Osteoblast (primary cell): ENCODE measurements around the gene TEX35. TPM values are rescaled to one million over a fixed set of nuclear protein-coding genes. Genes with fewer than 3 reads are reported as not detected.

Experiments
- DNase-seq: peaks from one replicate; pipeline ENCODE4 v3.0.0; 2011; ENCODE audit warnings: low spot score, mixed read lengths; ENCODE audit not compliant: insufficient read length; ENCODE audit errors: missing footprints
- H2AFZ ChIP-seq: 2 replicates; pipeline ENCODE4 v1.6.0; 2011; ENCODE audit warnings: mild to moderate bottlenecking, low read length
- H3K27ac ChIP-seq: 2 replicates; pipeline ENCODE4 v1.5.1; 2011; ENCODE audit warnings: mild to moderate bottlenecking, low read depth, low read length, moderate library complexity
- H3K27me3 ChIP-seq: 2 replicates; pipeline ENCODE4 v1.6.0; 2012; ENCODE audit warnings: mild to moderate bottlenecking, control low read depth, inconsistent platforms, low read length, moderate library complexity; ENCODE audit not compliant: insufficient read depth
- H3K36me3 ChIP-seq: 2 replicates; pipeline ENCODE4 v1.5.1; 2011; ENCODE audit warnings: mild to moderate bottlenecking, low read length, control low read depth, moderate library complexity; ENCODE audit not compliant: insufficient read depth
- H3K4me1 ChIP-seq: 2 replicates; pipeline ENCODE4 v1.5.1; 2011; ENCODE audit warnings: mild to moderate bottlenecking, low read length, control low read depth, moderate library complexity; ENCODE audit not compliant: insufficient read depth
- H3K4me2 ChIP-seq: 2 replicates; pipeline ENCODE4 v1.6.0; 2011; ENCODE audit warnings: mild to moderate bottlenecking, low read length; ENCODE audit not compliant: insufficient read depth
- H3K4me3 ChIP-seq: fragments of 200-600 bp; sonication (generic); 3 replicates; pipeline ENCODE4 v1.5.1; 2012; ENCODE audit warnings: mild to moderate bottlenecking, low read length, inconsistent platforms; ENCODE audit not compliant: insufficient read depth
- H3K79me2 ChIP-seq: 2 replicates; pipeline ENCODE4 v1.6.0; 2012; ENCODE audit warnings: mild to moderate bottlenecking, low read length, control low read depth, inconsistent platforms; ENCODE audit not compliant: insufficient read depth
- H3K9me3 ChIP-seq: 2 replicates; pipeline ENCODE4 v1.5.1; 2011; ENCODE audit warnings: low read depth, low read length, control low read depth
- H4K20me1 ChIP-seq: 2 replicates; pipeline ENCODE4 v1.6.0; 2012; ENCODE audit warnings: mild to moderate bottlenecking, low read length, control low read depth; ENCODE audit not compliant: insufficient read depth
- total RNA-seq: library from RNA; depleted of rRNA; stranded (reverse); fragments of >200 nt; gene quantifications from 2 replicates; pipeline ENCODE4 v1.2.3, GENCODE V29; 2012
- TF ChIP-seq, protein P1 (sequence below): IDR thresholded peaks from 2 replicates; pipeline ENCODE4 v1.5.1; 2011; ENCODE audit warnings: mild to moderate bottlenecking, low read depth, low read length, moderate library complexity; ENCODE audit errors: extremely low read depth

The TEX35 gene
- total RNA-seq, 1 donor: not detected

DNA sequence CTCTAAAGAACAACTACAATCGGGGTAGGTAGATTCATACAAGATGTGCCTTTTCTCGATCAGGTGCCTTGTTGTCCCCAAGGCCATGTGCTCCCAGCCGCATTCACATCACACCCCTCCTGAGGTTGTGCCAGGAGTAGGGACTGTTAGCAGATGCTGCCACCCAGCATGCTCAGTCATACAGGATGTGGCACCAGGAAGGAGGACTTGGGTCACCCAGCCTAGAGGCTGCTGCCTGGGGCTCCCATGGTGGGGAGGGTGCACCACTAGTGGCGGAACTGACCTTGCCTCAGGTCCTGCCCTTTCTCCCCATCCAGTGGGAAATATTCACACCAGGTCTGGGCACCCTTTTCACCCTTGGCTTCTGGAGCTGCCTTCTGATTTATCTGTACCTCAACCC, 8.3 kb downstream of the TEX35 start:
- H3K36me3 ChIP-seq: no peaks in the 10 kb centered on the region
- H4K20me1 ChIP-seq: no peaks in the 10 kb centered on the region
- H2AFZ ChIP-seq: no peak overlapping the region
- TF ChIP-seq, protein P1, sequence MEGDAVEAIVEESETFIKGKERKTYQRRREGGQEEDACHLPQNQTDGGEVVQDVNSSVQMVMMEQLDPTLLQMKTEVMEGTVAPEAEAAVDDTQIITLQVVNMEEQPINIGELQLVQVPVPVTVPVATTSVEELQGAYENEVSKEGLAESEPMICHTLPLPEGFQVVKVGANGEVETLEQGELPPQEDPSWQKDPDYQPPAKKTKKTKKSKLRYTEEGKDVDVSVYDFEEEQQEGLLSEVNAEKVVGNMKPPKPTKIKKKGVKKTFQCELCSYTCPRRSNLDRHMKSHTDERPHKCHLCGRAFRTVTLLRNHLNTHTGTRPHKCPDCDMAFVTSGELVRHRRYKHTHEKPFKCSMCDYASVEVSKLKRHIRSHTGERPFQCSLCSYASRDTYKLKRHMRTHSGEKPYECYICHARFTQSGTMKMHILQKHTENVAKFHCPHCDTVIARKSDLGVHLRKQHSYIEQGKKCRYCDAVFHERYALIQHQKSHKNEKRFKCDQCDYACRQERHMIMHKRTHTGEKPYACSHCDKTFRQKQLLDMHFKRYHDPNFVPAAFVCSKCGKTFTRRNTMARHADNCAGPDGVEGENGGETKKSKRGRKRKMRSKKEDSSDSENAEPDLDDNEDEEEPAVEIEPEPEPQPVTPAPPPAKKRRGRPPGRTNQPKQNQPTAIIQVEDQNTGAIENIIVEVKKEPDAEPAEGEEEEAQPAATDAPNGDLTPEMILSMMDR: no peak
- no peaks in the 10 kb centered on the region for H3K27me3 ChIP-seq
- H3K79me2 ChIP-seq: no peaks in the 10 kb centered on the region
- no peak overlapping the region for H3K4me3 ChIP-seq
- H3K4me2 ChIP-seq: no peak overlapping the region
- peak; percentile 63 for DNase-seq
- H3K9me3 ChIP-seq: no peaks in the 10 kb centered on the region
- H3K27ac ChIP-seq: no peak overlapping the region
- H3K4me1 ChIP-seq: no peaks in the 10 kb centered on the region

DNA sequence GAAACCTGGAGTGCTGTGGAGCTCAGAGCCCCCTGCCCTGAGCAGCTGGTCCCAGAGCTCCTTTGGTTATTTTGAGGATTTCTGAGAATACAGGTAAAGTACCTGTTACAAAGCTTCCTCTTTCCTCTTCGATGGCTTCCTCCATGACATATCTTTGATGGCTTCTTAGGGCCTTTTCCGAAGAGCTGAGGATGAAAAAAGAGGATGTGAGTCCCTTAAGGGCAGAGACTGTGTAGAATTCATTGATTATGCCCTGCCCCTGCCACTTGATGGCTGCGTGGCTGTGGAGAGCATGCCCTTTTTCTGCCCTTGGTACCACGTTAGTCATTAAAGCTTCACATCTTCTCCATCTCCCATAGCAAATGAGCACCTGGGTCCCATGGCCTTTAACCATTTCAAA, 14.2 kb downstream of the TEX35 start:
- no peak overlapping the region for H2AFZ ChIP-seq
- no peaks in the 10 kb centered on the region for H3K27me3 ChIP-seq
- H3K4me1 ChIP-seq: no peaks in the 10 kb centered on the region
- H3K4me3 ChIP-seq: no peak overlapping the region
- H3K27ac ChIP-seq: no peak overlapping the region
- H3K36me3 ChIP-seq: no peaks in the 10 kb centered on the region
- no peak for DNase-seq
- H4K20me1 ChIP-seq: no peaks in the 10 kb centered on the region
- TF ChIP-seq, protein P1: no peak
- H3K9me3 ChIP-seq: no peaks in the 10 kb centered on the region
- H3K79me2 ChIP-seq: no peaks in the 10 kb centered on the region
- no peak overlapping the region for H3K4me2 ChIP-seq

DNA sequence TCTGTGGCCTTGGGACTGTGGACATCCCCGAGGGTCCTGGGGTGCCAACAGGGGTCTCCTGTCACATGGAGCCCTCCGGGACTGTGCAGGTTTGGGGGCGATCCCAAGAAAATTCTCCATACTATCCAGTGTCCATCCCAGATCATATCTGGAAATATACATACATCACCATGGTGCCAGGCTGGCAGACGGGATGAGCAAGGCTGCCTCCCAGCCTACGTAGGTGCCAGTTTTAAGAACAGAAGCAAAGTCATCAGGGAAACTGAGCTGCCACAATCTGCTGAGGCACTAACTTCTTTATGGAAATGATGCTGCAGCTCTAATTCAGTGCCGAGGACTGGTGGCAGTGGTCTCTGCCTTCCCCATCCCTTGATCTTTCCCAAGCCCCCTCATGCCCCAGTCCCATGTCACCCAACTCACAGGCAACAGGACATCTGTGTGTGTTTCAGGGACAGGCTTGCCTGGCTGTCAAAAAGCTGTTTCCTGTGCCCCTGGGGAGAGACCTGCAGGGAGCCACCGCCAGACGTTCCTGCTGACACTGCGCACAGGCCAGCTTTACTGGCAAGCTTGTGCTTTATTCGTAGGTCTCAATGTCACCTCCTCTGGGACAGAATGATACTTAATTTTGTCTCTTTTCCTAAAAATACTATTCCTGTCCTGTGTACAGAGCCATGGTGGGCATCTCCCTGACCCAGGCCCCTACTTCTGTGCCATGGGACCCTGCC, 15.5 kb downstream of the TEX35 start:
- Histone ChIP-seq H3K4me3 (no peak overlapping the region), H3K36me3 (no peaks in the 10 kb centered on the region), H3K4me1 (peaks cover 2% of the 10 kb centered on the region), H3K27ac (no peak overlapping the region), H2AFZ (no peak overlapping the region), H4K20me1 (no peaks in the 10 kb centered on the region), H3K27me3 (no peaks in the 10 kb centered on the region), H3K79me2 (no peaks in the 10 kb centered on the region), H3K4me2 (no peak overlapping the region), H3K9me3 (no peaks in the 10 kb centered on the region)
- DNase-seq: no peak
- TF ChIP-seq, protein P1: no peak

DNA sequence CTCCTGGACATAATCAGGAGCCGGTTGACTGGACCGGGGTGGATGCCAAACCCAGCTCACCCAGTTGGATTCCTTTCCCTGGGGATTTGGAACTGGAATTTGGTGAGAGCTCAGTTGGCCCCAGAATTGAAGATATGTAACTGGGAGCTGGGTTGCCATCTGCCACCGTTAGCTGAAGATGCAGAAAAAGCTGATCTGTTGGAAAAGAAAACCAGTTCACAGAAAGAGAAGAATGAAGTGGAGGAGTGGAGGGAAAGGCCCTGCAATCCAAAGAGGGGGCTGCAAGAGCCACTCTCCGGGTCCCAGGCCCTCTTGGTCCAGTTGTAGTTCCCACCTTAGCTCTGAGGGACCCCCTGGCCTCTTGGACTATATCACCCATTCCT, 16.0 kb downstream of the TEX35 start:
- H3K79me2 ChIP-seq: no peaks in the 10 kb centered on the region
- H3K36me3 ChIP-seq: no peaks in the 10 kb centered on the region
- no peak overlapping the region for H2AFZ ChIP-seq
- no peak overlapping the region for H3K27ac ChIP-seq
- no peaks in the 10 kb centered on the region for H4K20me1 ChIP-seq
- H3K27me3 ChIP-seq: no peaks in the 10 kb centered on the region
- H3K9me3 ChIP-seq: no peaks in the 10 kb centered on the region
- no peak overlapping the region for H3K4me2 ChIP-seq
- no peak overlapping the region for H3K4me3 ChIP-seq
- DNase-seq: no peak
- H3K4me1 ChIP-seq: peaks cover 2% of the 10 kb centered on the region
- TF ChIP-seq, protein P1: no peak
